Measurements from ENCODE around the gene MIPOL1.
"Not testable (repeated sequence)": the region's sequence is repeated elsewhere in the genome, so short reads cannot be mapped to it uniquely, and the experiment has no call there.

The MIPOL1 gene

GRCh38 chr14:37284760-37285159 lies 87.0 kb downstream of the MIPOL1 start:
- DNase-seq, result no peak
- no peak overlapping the region for H2BK5ac ChIP-seq (ENCODE audit: low read length)
- no peaks in the 10 kb centered on the region for H3K36me3 ChIP-seq (ENCODE audit: control insufficient read depth, insufficient read depth, low read length)
- H3K4ac ChIP-seq (ENCODE audit: low read depth, low read length), result no peak overlapping the region
- no peak overlapping the region for H3K9ac ChIP-seq (ENCODE audit: low read length)
- H3K4me1 ChIP-seq (ENCODE audit: control insufficient read depth, low read depth, low read length), result no peaks in the 10 kb centered on the region
- H2AK5ac ChIP-seq (ENCODE audit: low read length), result no peak overlapping the region
- H2BK15ac ChIP-seq (replicated peaks; ENCODE audit: low read depth), result no peak overlapping the region
- H3K79me1 ChIP-seq (ENCODE audit: low read length), result no peaks in the 10 kb centered on the region
- no peak overlapping the region for H3K4me2 ChIP-seq (ENCODE audit: low read length)
- H3K18ac ChIP-seq (ENCODE audit: low read length), result no peak overlapping the region
- no peaks in the 10 kb centered on the region for H3K79me2 ChIP-seq (ENCODE audit: control insufficient read depth, insufficient read depth, low read length)
- H3K23ac ChIP-seq (ENCODE audit: low read length), result no peak overlapping the region
- no peak overlapping the region for H3K4me3 ChIP-seq (ENCODE audit: low read length)
- H4K5ac ChIP-seq (ENCODE audit: low read length), result no peak overlapping the region
- no peak overlapping the region for H4K8ac ChIP-seq (ENCODE audit: low read depth, low read length)
- no peak overlapping the region for H3K56ac ChIP-seq (ENCODE audit: low read length)
- H2BK120ac ChIP-seq (ENCODE audit: low read depth, low read length), result no peak overlapping the region
- H3K27me3 ChIP-seq (ENCODE audit: insufficient read depth, low read length, poor library complexity), result no peaks in the 10 kb centered on the region
- H3K27ac ChIP-seq (ENCODE audit: low read depth, low read length), result no peak overlapping the region

- Histone ChIP-seq H3K18ac (ENCODE audit: low read length) (no peak overlapping the region), H2BK120ac (ENCODE audit: low read depth, low read length) (no peak overlapping the region), H3K4me1 (ENCODE audit: control insufficient read depth, low read depth, low read length) (no peaks in the 10 kb centered on the region), H2AK5ac (ENCODE audit: low read length) (no peak overlapping the region), H3K36me3 (ENCODE audit: control insufficient read depth, insufficient read depth, low read length) (no peaks in the 10 kb centered on the region), H2BK15ac (replicated peaks; ENCODE audit: low read depth) (no peak overlapping the region), H3K9ac (ENCODE audit: low read length) (no peak overlapping the region), H3K4ac (ENCODE audit: low read depth, low read length) (no peak overlapping the region), H3K79me1 (ENCODE audit: low read length) (no peaks in the 10 kb centered on the region), H3K4me3 (ENCODE audit: low read length) (no peak overlapping the region), H4K8ac (ENCODE audit: low read depth, low read length) (no peak overlapping the region), H3K23ac (ENCODE audit: low read length) (no peak overlapping the region), H3K27me3 (ENCODE audit: insufficient read depth, low read length, poor library complexity) (no peaks in the 10 kb centered on the region), H3K56ac (ENCODE audit: low read length) (no peak overlapping the region), H3K27ac (ENCODE audit: low read depth, low read length) (no peak overlapping the region), H3K79me2 (ENCODE audit: control insufficient read depth, insufficient read depth, low read length) (no peaks in the 10 kb centered on the region), H3K4me2 (ENCODE audit: low read length) (no peak overlapping the region), H4K5ac (ENCODE audit: low read length) (no peak overlapping the region), H2BK5ac (ENCODE audit: low read length) (no peak overlapping the region)
- WGBS (ENCODE audit: extremely low coverage, insufficient coverage, low lambda C conversion rate), result no CpG with 5 or more reads among the region's 5 CpGs
- DNase-seq, result no peak
These were observed 87.5 kb downstream of the MIPOL1 start for GRCh38 chr14:37285220-37285619.

- no peak overlapping the region for H3K4me2 ChIP-seq (ENCODE audit: low read length)
- H3K36me3 ChIP-seq (ENCODE audit: control insufficient read depth, insufficient read depth, low read length), result no peaks in the 10 kb centered on the region
- H2BK5ac ChIP-seq (ENCODE audit: low read length), result no peak overlapping the region
- no peak for DNase-seq
- H3K9ac ChIP-seq (ENCODE audit: low read length), result no peak overlapping the region
- H3K4me1 ChIP-seq (ENCODE audit: control insufficient read depth, low read depth, low read length), result no peaks in the 10 kb centered on the region
- H3K23ac ChIP-seq (ENCODE audit: low read length), result no peak overlapping the region
- H4K8ac ChIP-seq (ENCODE audit: low read depth, low read length), result no peak overlapping the region
- no peaks in the 10 kb centered on the region for H3K79me2 ChIP-seq (ENCODE audit: control insufficient read depth, insufficient read depth, low read length)
- H3K79me1 ChIP-seq (ENCODE audit: low read length), result no peaks in the 10 kb centered on the region
- H3K56ac ChIP-seq (ENCODE audit: low read length), result no peak overlapping the region
- WGBS (ENCODE audit: extremely low coverage, insufficient coverage, low lambda C conversion rate), result no CpG with 5 or more reads among the region's 2 CpGs
- no peak overlapping the region for H2BK120ac ChIP-seq (ENCODE audit: low read depth, low read length)
- H4K5ac ChIP-seq (ENCODE audit: low read length), result no peak overlapping the region
- no peak overlapping the region for H3K4me3 ChIP-seq (ENCODE audit: low read length)
- no peak overlapping the region for H3K18ac ChIP-seq (ENCODE audit: low read length)
- no peak overlapping the region for H3K4ac ChIP-seq (ENCODE audit: low read depth, low read length)
- no peak overlapping the region for H2BK15ac ChIP-seq (replicated peaks; ENCODE audit: low read depth)
- no peak overlapping the region for H3K27ac ChIP-seq (ENCODE audit: low read depth, low read length)
- H3K27me3 ChIP-seq (ENCODE audit: insufficient read depth, low read length, poor library complexity), result no peaks in the 10 kb centered on the region
- H2AK5ac ChIP-seq (ENCODE audit: low read length), result no peak overlapping the region
These were observed 92.0 kb downstream of the MIPOL1 start for GRCh38 chr14:37289688-37290087.

GRCh38 chr14:37295262-37295661 lies 97.5 kb downstream of the MIPOL1 start:
- H3K9ac ChIP-seq (ENCODE audit: low read length); H3K4me2 ChIP-seq (ENCODE audit: low read length); H3K56ac ChIP-seq (ENCODE audit: low read length); H2BK15ac ChIP-seq (replicated peaks; ENCODE audit: low read depth); H3K18ac ChIP-seq (ENCODE audit: low read length); H3K36me3 ChIP-seq (ENCODE audit: control insufficient read depth, insufficient read depth, low read length); H3K27me3 ChIP-seq (ENCODE audit: insufficient read depth, low read length, poor library complexity); H3K23ac ChIP-seq (ENCODE audit: low read length); H3K4ac ChIP-seq (ENCODE audit: low read depth, low read length); DNase-seq; H2BK120ac ChIP-seq (ENCODE audit: low read depth, low read length); H2BK5ac ChIP-seq (ENCODE audit: low read length); H3K4me1 ChIP-seq (ENCODE audit: control insufficient read depth, low read depth, low read length); H2AK5ac ChIP-seq (ENCODE audit: low read length); H3K79me1 ChIP-seq (ENCODE audit: low read length); H4K5ac ChIP-seq (ENCODE audit: low read length); H3K27ac ChIP-seq (ENCODE audit: low read depth, low read length); H3K79me2 ChIP-seq (ENCODE audit: control insufficient read depth, insufficient read depth, low read length); H4K8ac ChIP-seq (ENCODE audit: low read depth, low read length); H3K4me3 ChIP-seq (ENCODE audit: low read length): not testable (repeated sequence)
- whole genome bisulfite sequencing (ENCODE audit: extremely low coverage, insufficient coverage, low lambda C conversion rate), result no CpG with 5 or more reads among the region's 1 CpG

- Histone ChIP-seq H3K4me3 (ENCODE audit: low read length) (no peak overlapping the region), H3K9ac (ENCODE audit: low read length) (no peak overlapping the region), H3K27me3 (ENCODE audit: insufficient read depth, low read length, poor library complexity) (no peaks in the 10 kb centered on the region), H3K79me2 (ENCODE audit: control insufficient read depth, insufficient read depth, low read length) (no peaks in the 10 kb centered on the region), H3K56ac (ENCODE audit: low read length) (no peak overlapping the region), H3K36me3 (ENCODE audit: control insufficient read depth, insufficient read depth, low read length) (no peaks in the 10 kb centered on the region), H3K18ac (ENCODE audit: low read length) (no peak overlapping the region), H3K79me1 (ENCODE audit: low read length) (no peaks in the 10 kb centered on the region), H3K27ac (ENCODE audit: low read depth, low read length) (no peak overlapping the region), H2BK120ac (ENCODE audit: low read depth, low read length) (no peak overlapping the region), H4K8ac (ENCODE audit: low read depth, low read length) (no peak overlapping the region), H3K23ac (ENCODE audit: low read length) (no peak overlapping the region), H4K5ac (ENCODE audit: low read length) (no peak overlapping the region), H3K4ac (ENCODE audit: low read depth, low read length) (no peak overlapping the region), H2BK5ac (ENCODE audit: low read length) (no peak overlapping the region), H2BK15ac (replicated peaks; ENCODE audit: low read depth) (no peak overlapping the region), H3K4me2 (ENCODE audit: low read length) (no peak overlapping the region), H3K4me1 (ENCODE audit: control insufficient read depth, low read depth, low read length) (no peaks in the 10 kb centered on the region), H2AK5ac (ENCODE audit: low read length) (no peak overlapping the region)
- WGBS (ENCODE audit: extremely low coverage, insufficient coverage, low lambda C conversion rate), result 100% methylated on average over 1 of the region's 1 CpG
- DNase-seq, result no peak
These were observed 113.5 kb downstream of the MIPOL1 start for GRCh38 chr14:37311252-37311651.

- no peaks in the 10 kb centered on the region for H3K79me2 ChIP-seq (ENCODE audit: control insufficient read depth, insufficient read depth, low read length)
- no peaks in the 10 kb centered on the region for H3K36me3 ChIP-seq (ENCODE audit: control insufficient read depth, insufficient read depth, low read length)
- H3K23ac ChIP-seq (ENCODE audit: low read length), result no peak overlapping the region
- no peak overlapping the region for H4K5ac ChIP-seq (ENCODE audit: low read length)
- H2BK120ac ChIP-seq (ENCODE audit: low read depth, low read length), result no peak overlapping the region
- H2BK5ac ChIP-seq (ENCODE audit: low read length), result no peak overlapping the region
- no peak overlapping the region for H2BK15ac ChIP-seq (replicated peaks; ENCODE audit: low read depth)
- no peak overlapping the region for H3K4ac ChIP-seq (ENCODE audit: low read depth, low read length)
- no peaks in the 10 kb centered on the region for H3K4me1 ChIP-seq (ENCODE audit: control insufficient read depth, low read depth, low read length)
- no peak overlapping the region for H4K8ac ChIP-seq (ENCODE audit: low read depth, low read length)
- WGBS (ENCODE audit: extremely low coverage, insufficient coverage, low lambda C conversion rate), result no CpG with 5 or more reads among the region's 2 CpGs
- H3K9ac ChIP-seq (ENCODE audit: low read length), result no peak overlapping the region
- H3K4me2 ChIP-seq (ENCODE audit: low read length), result no peak overlapping the region
- no peaks in the 10 kb centered on the region for H3K79me1 ChIP-seq (ENCODE audit: low read length)
- H3K4me3 ChIP-seq (ENCODE audit: low read length), result no peak overlapping the region
- H3K56ac ChIP-seq (ENCODE audit: low read length), result no peak overlapping the region
- H3K27me3 ChIP-seq (ENCODE audit: insufficient read depth, low read length, poor library complexity), result no peaks in the 10 kb centered on the region
- H2AK5ac ChIP-seq (ENCODE audit: low read length), result no peak overlapping the region
- DNase-seq, result no peak
- no peak overlapping the region for H3K27ac ChIP-seq (ENCODE audit: low read depth, low read length)
- no peak overlapping the region for H3K18ac ChIP-seq (ENCODE audit: low read length)
These were observed 121.2 kb downstream of the MIPOL1 start for GRCh38 chr14:37318938-37319337.

Data from mesendoderm (in vitro differentiated cells).